ENCODE data around the gene IFNE. TPM values are rescaled to one million over a fixed set of nuclear protein-coding genes. Genes with fewer than 3 reads are reported as not detected.

IFNE gene
- 1 to 10 TPM in 2 of 4 donors, under 1 TPM in 1, not detected in 1; 0.91 to 3.4 (median 2.4) TPM for total RNA-seq

DNA sequence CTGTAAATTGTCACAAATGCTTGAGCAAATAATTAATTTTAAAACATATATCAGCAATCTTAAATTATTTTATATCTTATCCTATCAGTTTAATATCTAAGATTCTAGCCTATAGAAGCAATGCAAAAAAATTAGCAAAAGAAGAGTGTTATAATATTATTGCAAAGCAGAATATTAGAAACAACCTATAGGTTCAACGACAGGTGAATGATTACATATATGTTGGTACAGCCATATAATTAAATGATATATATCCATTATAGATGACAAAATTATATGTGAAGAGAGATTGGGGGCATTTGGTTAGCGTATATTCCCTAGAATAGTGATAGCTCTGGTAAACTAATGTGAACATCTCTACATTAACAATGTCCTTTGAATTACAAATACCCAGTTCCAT is at the start of gene IFNE:
Gene IFNE, minus strand, starts transcription at position 101 of the 400 bp plus-strand sequence. CDS start 619 bp downstream, outside the sequence.
- Histone ChIP-seq H3K36me3 (no peaks in the 10 kb centered on the region), H3K27ac (no peak within 1 kb of the TSS), H3K27me3 (no peaks in the 10 kb centered on the region), H3K9me3 (no peaks in the 10 kb centered on the region), H3K4me1 (peaks cover 0 to 9% (median 0%) of the 10 kb centered on the region in 3 donors), H3K4me3 (no peak within 1 kb of the TSS)
- TF ChIP-seq CTCF (IDR thresholded peaks at IDR 0.05) = no peak
- TF ChIP-seq POLR2A (IDR thresholded peaks at IDR 0.05) = no peak
- WGBS, 2 donors = 89% methylated on average over 2 of the region's 2 CpGs
- no peak for DNase-seq
- intact Hi-C loops (cut with DNase I) = no loop called here

DNA sequence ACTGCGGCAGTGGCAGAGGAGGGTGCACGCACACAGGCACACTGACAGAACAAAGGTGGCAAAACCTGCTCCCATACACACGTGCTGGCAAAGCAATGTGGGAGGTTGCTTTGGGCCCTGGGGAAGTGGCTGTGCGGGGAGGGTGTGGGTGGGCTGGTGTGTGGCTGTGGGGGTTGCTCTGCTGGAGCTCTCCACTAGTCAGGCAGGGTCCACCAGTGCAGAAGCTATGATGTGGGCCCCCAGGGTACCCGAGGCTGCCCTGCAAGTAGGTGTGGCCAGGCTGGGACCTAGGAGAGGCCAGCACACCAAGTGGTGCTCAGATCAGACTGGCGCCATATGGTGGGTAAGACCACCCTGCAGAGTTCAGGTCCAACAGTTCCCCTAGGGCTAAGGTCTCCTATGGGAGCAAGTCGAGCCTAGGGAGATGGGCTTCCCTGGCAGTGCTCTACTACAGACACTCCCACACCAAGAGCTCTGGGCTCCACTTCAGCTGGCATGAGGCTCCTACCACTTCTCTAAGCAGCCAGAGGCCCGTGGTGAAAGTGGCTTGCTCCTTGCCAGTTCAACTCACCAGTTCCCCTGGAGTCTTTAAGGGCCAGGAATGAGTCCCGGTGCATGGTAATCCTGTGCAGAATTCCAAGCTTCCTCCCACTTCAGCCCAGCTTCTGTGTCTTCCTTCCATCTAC is 46.2 kb upstream of the IFNE start:
- Histone ChIP-seq H3K36me3 (peaks cover 0 to 28% (median 0%) of the 10 kb centered on the region in 3 donors), H3K9me3 (no peaks in the 10 kb centered on the region), H3K27me3 (peaks cover 0 to 10% (median 0%) of the 10 kb centered on the region in 4 donors), H3K4me3 (no peak overlapping the region), H3K27ac (no peak overlapping the region), H3K4me1 (no peaks in the 10 kb centered on the region)
- TF ChIP-seq CTCF (IDR thresholded peaks at IDR 0.05) = no peak
- no peak for TF ChIP-seq POLR2A (IDR thresholded peaks at IDR 0.05)
- intact Hi-C loops (cut with DNase I) = no loop called here
- WGBS, 2 donors = 69 to 90% methylated on average over 5 of the region's 9 CpGs
- DNase-seq = no peak

- no peak for DNase-seq
- 100% methylated on average over 1 of the region's 2 CpGs; no CpG with 5 or more reads in 1 of the 2 donors for WGBS, 2 donors
- TF ChIP-seq POLR2A (IDR thresholded peaks at IDR 0.05) (no peak), CTCF (IDR thresholded peaks at IDR 0.05) (no peak)
- intact Hi-C loops (cut with DNase I) = no loop called here
- no peaks in the 10 kb centered on the region for H3K4me1 ChIP-seq
- no peaks in the 10 kb centered on the region for H3K9me3 ChIP-seq
- H3K27me3 ChIP-seq = peaks cover 0 to 10% (median 0%) of the 10 kb centered on the region in 4 donors
- no peak overlapping the region for H3K4me3 ChIP-seq
- no peak overlapping the region for H3K27ac ChIP-seq
- peaks cover 0 to 28% (median 0%) of the 10 kb centered on the region in 3 donors for H3K36me3 ChIP-seq
These were observed 45.5 kb upstream of the IFNE start for GRCh38 chr9:21527579-21527978.

DNA sequence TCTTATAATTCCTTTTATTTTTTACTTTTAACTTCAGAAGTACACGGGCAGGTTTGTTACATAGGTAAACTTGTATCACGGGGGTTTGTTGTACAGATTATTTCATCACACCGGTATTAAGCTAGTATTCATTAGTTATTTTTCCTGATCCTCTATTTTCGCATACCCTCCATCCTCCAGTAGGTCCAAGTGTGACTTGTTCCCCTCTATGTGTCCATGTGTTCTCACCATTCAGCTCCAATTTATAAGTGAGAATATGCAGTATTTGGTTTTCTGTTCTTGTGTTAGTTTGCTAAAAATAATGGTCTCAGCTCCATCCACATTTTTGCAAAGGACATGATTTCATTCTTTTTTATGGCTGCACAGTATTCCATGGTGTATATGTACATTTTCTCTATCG is 43.1 kb upstream of the IFNE start:
- H3K27me3 ChIP-seq = peaks cover 0 to 10% (median 0%) of the 10 kb centered on the region in 4 donors
- no peaks in the 10 kb centered on the region for H3K4me1 ChIP-seq
- no peak for DNase-seq
- WGBS, 2 donors = 77 to 87% methylated on average over 5 of the region's 5 CpGs
- H3K27ac ChIP-seq = no peak overlapping the region
- TF ChIP-seq POLR2A (IDR thresholded peaks at IDR 0.05) (no peak), CTCF (IDR thresholded peaks at IDR 0.05) (no peak)
- intact Hi-C loops (cut with DNase I) = no loop called here
- H3K36me3 ChIP-seq = peaks cover 0 to 28% (median 0%) of the 10 kb centered on the region in 3 donors
- H3K9me3 ChIP-seq = no peaks in the 10 kb centered on the region
- no peak overlapping the region for H3K4me3 ChIP-seq

DNA sequence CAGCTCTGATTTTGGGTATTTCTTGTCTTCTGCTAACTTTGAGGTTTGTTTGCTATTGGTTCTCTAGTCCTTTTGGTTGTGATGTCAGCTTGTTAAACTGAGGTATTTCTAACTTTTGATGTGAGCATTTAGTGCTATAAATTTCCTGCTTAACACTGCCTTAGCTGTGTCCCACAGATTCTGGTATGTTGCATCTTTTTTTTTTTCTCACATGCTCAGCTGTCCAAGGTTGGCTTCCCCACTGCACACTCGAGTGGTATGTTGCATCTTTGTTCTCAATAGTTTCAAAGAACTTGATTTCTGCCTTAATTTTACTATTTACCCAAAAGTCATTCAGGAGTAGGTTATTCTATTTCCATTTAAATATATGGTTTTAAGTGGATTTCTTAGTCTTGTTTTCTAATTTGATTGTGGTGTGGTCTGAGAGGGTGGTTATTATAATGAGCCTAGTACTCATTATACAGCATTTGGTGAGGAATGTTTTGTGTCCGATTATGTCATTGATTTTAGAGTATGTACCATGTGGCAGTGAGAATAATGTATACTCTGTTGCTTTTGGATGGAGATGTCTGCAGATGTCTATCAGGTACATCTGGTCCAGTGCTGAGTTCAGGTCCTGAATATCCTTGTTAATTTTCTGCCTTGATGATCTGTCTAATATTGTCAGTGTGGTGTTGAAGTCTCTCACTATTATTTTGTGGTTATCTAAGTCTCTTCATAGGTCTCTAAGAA is 42.2 kb upstream of the IFNE start:
- Histone ChIP-seq H3K4me3 (no peak overlapping the region), H3K4me1 (no peaks in the 10 kb centered on the region), H3K27ac (no peak overlapping the region), H3K9me3 (no peaks in the 10 kb centered on the region), H3K36me3 (peaks cover 0 to 24% (median 0%) of the 10 kb centered on the region in 3 donors), H3K27me3 (peaks cover 0 to 10% (median 0%) of the 10 kb centered on the region in 4 donors)
- TF ChIP-seq CTCF (IDR thresholded peaks at IDR 0.05) (no peak), POLR2A (IDR thresholded peaks at IDR 0.05) (no peak)
- 69 to 86% methylated on average over 2 of the region's 2 CpGs for WGBS, 2 donors
- no peak for DNase-seq
- intact Hi-C loops (cut with DNase I) = no loop called here
